Kidney epithelial cell (primary cell): Measurements from ENCODE around the gene BMPR1A. TPM values are rescaled to one million over a fixed set of nuclear protein-coding genes. Genes with fewer than 3 reads are reported as not detected.

Source experiments
- DNase-seq: peaks from one replicate; pipeline ENCODE4 v3.0.0-alpha.2; 2010; ENCODE audit warnings: low read depth
- H3K27me3 ChIP-seq: 2 replicates; pipeline ENCODE4 v1.6.0; 2011; ENCODE audit warnings: low read length; ENCODE audit not compliant: control insufficient read depth, insufficient read depth
- H3K36me3 ChIP-seq: 2 replicates; pipeline ENCODE4 v1.5.1; 2011; ENCODE audit warnings: low read length; ENCODE audit not compliant: control insufficient read depth, insufficient read depth
- H3K4me3 ChIP-seq: 2 replicates; pipeline ENCODE4 v1.5.1; 2011; ENCODE audit warnings: low read depth, mild to moderate bottlenecking, control low read depth, low read length
- CTCF ChIP-seq: IDR thresholded peaks from 2 replicates; pipeline ENCODE4 v1.5.1; 2011; ENCODE audit warnings: mild to moderate bottlenecking, moderate library complexity, low read length, control low read depth, inconsistent platforms; ENCODE audit not compliant: insufficient read depth, poor library complexity, severe bottlenecking
- total RNA-seq: library from RNA; depleted of rRNA; stranded (reverse); fragments of >200 nt; gene quantifications from 2 replicates; pipeline ENCODE4 v1.2.3, GENCODE V29; 2015

BMPR1A gene
- total RNA-seq, 1 donor from 2014 or later: 38.1 TPM

DNA sequence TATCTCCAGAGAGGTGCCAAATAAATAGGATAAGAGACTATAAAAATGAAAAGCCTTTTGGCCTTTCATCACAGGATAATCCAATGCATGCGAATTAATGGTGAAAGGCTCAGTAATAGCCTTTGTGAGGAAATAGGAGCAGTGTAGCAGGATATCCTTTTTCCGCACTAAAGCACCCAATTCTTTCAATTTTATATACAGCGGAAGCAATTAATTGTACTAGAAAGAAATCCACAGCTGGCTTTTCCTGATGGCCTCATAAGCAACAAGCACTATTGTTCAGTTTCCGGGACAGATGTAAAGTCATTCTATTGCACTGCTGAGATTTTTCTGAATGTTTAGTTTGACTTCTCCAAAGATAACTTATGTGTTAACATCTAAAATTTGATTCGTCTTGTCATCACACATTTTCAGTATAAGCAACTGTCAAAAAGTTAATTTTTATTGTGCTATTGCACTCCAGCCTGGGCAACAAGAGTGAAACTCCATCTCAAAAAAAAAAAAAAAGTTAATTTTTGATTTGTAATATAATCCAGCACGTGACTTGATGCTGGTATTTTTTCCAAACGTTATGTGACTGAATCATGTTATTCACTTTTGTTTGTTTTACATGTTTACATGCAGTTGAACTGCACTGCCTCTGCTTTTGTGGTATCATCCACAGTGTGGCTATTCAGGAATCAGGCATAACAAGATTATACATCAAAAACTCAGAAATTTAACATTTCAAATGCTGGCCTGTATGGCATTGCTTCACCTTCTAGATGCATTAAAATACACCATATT is 8.4 kb upstream of the BMPR1A start:
- no peak for DNase-seq
- no peak for TF ChIP-seq CTCF
- no peaks in the 10 kb centered on the region for H3K27me3 ChIP-seq
- H3K36me3 ChIP-seq: no peaks in the 10 kb centered on the region
- no peak overlapping the region for H3K4me3 ChIP-seq

DNA sequence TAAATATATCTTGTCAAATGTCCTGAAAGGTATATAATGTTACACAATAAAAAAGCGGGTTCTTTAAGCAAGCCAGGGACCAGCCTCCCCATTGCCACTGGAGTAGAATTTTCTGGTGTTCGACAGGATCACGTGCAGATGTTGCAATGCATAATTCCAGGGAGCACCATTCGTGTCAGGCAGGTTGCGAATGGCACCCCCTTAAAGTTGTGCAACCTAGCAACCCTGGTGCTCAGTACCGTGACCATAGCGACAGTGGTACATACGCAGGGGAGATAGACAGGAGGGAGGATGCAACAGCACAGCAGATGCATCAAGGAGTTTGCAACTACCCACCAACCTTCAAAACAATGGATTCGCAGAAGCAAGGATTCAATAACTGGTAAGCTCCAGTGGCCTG is 6.6 kb upstream of the BMPR1A start:
- TF ChIP-seq CTCF: no peak
- Histone ChIP-seq H3K36me3 (no peaks in the 10 kb centered on the region), H3K4me3 (no peak overlapping the region), H3K27me3 (no peaks in the 10 kb centered on the region)
- DNase-seq: no peak

DNA sequence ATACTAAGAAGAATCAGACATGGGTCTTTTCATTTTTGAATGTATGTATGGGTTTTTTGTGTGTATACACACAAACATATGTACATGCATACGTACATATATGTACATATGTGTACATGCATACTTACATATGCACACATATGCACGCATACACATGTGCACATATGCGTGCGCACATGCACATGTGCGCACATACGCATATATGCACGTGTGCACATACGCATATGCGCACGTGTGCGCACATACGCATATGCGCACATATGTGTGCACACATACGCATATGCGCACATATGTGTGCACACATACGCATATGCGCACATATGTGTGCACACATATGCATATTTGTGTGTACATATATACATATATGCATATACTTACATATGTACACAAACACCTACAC is 4.9 kb upstream of the BMPR1A start:
- H3K36me3 ChIP-seq: no peaks in the 10 kb centered on the region
- TF ChIP-seq CTCF: no peak
- H3K4me3 ChIP-seq: no peak overlapping the region
- H3K27me3 ChIP-seq: no peaks in the 10 kb centered on the region
- DNase-seq: no peak

DNA sequence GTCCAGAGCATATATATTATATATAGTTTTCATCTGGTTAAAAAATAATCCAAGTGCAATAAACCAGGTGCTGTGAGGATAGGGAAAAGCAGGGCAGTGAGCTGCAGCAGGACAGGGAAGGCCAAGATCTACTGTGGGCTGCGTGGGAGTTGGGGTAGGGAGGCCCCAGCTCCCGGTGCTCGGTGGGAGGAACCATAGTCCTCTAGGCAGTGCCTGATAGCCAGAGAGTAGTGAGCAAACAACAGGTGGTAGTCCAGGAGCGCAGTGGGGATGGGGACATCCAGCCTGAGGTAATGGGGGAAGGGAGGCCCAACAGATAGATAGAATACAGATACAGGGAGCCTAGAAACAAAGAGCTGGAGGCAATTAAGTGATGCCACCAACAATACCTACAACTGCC is 4.1 kb upstream of the BMPR1A start:
- Histone ChIP-seq H3K27me3 (no peaks in the 10 kb centered on the region), H3K36me3 (no peaks in the 10 kb centered on the region), H3K4me3 (no peak overlapping the region)
- no peak for TF ChIP-seq CTCF
- DNase-seq: no peak

- DNase-seq: no peak
- Histone ChIP-seq H3K36me3 (no peaks in the 10 kb centered on the region), H3K27me3 (no peaks in the 10 kb centered on the region), H3K4me3 (no peak overlapping the region)
- TF ChIP-seq CTCF: no peak
Observed at GRCh38 chr10:86753051-86753450, 3.4 kb upstream of the BMPR1A start.
